ENCODE measurements around the gene BCL11B. TPM values are rescaled to one million over a fixed set of nuclear protein-coding genes. Genes with fewer than 3 reads are reported as not detected.

BCL11B gene
- total and polyA plus RNA-seq, 2 donors (not counting 1 experiment from before 2014, with no cell fraction given) = under 0.01 TPM; not detected in 1

DNA sequence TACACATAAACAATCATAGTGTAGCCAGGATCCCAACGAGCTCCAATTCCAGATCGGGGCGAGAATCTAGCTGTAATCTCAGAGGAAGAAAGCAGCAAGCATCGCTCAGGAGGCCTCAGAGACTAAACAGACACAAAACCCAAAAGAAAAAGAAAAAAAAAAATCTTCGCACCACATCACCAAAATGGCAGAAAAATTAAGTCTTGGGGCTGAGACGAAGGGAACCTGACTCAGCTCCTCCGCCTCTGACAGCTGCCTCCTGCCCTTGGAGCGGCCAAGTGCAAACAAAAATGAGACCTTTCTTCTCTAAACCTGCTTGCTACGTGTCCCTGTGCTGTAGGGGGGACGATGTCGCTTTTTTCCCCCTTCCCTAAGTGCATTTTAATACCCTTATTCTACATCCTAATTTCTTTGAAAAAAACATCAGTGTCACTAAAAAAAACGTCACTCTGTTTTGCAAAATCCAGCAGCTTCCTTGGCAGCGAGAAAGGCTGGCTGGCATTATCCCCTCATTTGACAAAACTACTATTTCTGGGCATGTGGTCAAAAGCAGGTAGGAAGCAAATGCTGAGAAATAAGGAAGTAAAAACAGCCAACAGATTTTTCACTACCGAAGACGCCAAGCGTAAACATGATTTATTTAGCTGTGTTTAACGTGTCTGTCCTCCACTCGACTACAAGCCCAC lies 30.5 kb downstream of the BCL11B start:
- no peak overlapping the region for H3K4me2 ChIP-seq (ENCODE audit: extremely low read depth, insufficient read depth, low read length)
- H2AFZ ChIP-seq (ENCODE audit: low read length) = no peak overlapping the region
- H3K27ac ChIP-seq (ENCODE audit: insufficient read depth, low read length) = no peak overlapping the region
- H3K4me1 ChIP-seq (ENCODE audit: control insufficient read depth, extremely low read depth, insufficient read depth, low read length) = no peaks in the 10 kb centered on the region
- H3K27me3 ChIP-seq (ENCODE audit: control insufficient read depth, insufficient read depth, low read length) = no peaks in the 10 kb centered on the region
- DNase-seq (ENCODE audit: low read depth in 2 of 2) = no peak
- H3K9ac ChIP-seq (ENCODE audit: insufficient read depth, low read length) = no peak overlapping the region
- H3K4me3 ChIP-seq (replicated peaks in 1 of 4; ENCODE audit: control extremely low read depth in 1 of 4, insufficient read depth in 1 of 4, low read depth in 3 of 4, low read length in 4 of 4) = no peak overlapping the region
- H4K20me1 ChIP-seq (ENCODE audit: control insufficient read depth, extremely low read depth, insufficient read depth, low read length) = no peaks in the 10 kb centered on the region
- H3K9me3 ChIP-seq (ENCODE audit: control insufficient read depth, insufficient read depth, low read depth, low read length) = no peaks in the 10 kb centered on the region
- no peaks in the 10 kb centered on the region for H3K36me3 ChIP-seq (ENCODE audit: control insufficient read depth, insufficient read depth, low read length)
- no peaks in the 10 kb centered on the region for H3K79me2 ChIP-seq (ENCODE audit: control insufficient read depth, insufficient read depth, low read length)
- TF ChIP-seq, protein P1, sequence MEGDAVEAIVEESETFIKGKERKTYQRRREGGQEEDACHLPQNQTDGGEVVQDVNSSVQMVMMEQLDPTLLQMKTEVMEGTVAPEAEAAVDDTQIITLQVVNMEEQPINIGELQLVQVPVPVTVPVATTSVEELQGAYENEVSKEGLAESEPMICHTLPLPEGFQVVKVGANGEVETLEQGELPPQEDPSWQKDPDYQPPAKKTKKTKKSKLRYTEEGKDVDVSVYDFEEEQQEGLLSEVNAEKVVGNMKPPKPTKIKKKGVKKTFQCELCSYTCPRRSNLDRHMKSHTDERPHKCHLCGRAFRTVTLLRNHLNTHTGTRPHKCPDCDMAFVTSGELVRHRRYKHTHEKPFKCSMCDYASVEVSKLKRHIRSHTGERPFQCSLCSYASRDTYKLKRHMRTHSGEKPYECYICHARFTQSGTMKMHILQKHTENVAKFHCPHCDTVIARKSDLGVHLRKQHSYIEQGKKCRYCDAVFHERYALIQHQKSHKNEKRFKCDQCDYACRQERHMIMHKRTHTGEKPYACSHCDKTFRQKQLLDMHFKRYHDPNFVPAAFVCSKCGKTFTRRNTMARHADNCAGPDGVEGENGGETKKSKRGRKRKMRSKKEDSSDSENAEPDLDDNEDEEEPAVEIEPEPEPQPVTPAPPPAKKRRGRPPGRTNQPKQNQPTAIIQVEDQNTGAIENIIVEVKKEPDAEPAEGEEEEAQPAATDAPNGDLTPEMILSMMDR (conservative IDR thresholded peaks at IDR 0.05 in 1 of 2, IDR thresholded peaks at IDR 0.05 in 1 of 2; ENCODE audit: low read depth in 1 of 2, low read length in 2 of 2) = no peak
- TF ChIP-seq EZH2 (IDR thresholded peaks at IDR 0.05; ENCODE audit: low read length, missing control alignments) = no peak

DNA sequence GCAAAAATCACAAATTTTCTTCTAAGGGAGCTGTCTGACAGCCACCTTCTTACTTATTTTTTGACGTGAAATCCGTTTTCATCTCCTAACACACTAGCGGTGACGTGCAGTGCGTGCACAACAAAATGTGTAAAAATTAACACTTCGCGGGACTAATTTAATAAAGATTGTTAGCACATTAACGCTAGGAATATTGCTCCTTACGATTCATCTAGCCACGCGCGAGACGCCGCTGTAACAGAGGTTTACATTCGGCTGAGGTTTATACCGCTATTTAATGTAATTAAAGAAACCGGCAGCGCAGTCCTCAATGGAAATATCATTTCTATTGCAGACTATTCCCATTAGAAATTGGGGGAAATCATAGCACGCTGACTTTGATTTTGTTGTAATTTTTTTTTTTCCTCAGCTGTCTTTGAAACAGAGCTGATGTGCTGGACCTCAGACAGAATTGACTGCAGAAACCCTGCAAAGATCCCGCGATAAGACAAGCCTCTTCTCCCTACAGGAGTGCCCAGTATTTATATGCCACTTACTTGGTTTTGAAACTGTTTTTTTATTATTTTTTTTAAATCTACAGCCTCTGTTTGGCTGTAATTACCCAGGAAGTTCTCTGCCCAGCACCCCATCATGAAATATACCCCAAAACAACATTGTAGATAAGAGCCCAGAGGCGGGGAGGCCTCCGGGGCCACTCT lies 31.2 kb downstream of the BCL11B start:
- TF ChIP-seq, protein P1 (conservative IDR thresholded peaks at IDR 0.05 in 1 of 2, IDR thresholded peaks at IDR 0.05 in 1 of 2; ENCODE audit: low read depth in 1 of 2, low read length in 2 of 2) = no peak
- no peak for TF ChIP-seq EZH2 (IDR thresholded peaks at IDR 0.05; ENCODE audit: low read length, missing control alignments)
- Histone ChIP-seq H3K27me3 (ENCODE audit: control insufficient read depth, insufficient read depth, low read length) (no peaks in the 10 kb centered on the region), H4K20me1 (ENCODE audit: control insufficient read depth, extremely low read depth, insufficient read depth, low read length) (no peaks in the 10 kb centered on the region), H3K9ac (ENCODE audit: insufficient read depth, low read length) (no peak overlapping the region), H2AFZ (ENCODE audit: low read length) (no peak overlapping the region), H3K36me3 (ENCODE audit: control insufficient read depth, insufficient read depth, low read length) (no peaks in the 10 kb centered on the region), H3K27ac (ENCODE audit: insufficient read depth, low read length) (no peak overlapping the region), H3K4me3 (replicated peaks in 1 of 4; ENCODE audit: control extremely low read depth in 1 of 4, insufficient read depth in 1 of 4, low read depth in 3 of 4, low read length in 4 of 4) (no peak overlapping the region), H3K4me2 (ENCODE audit: extremely low read depth, insufficient read depth, low read length) (no peak overlapping the region), H3K4me1 (ENCODE audit: control insufficient read depth, extremely low read depth, insufficient read depth, low read length) (no peaks in the 10 kb centered on the region), H3K9me3 (ENCODE audit: control insufficient read depth, insufficient read depth, low read depth, low read length) (no peaks in the 10 kb centered on the region), H3K79me2 (ENCODE audit: control insufficient read depth, insufficient read depth, low read length) (no peaks in the 10 kb centered on the region)
- DNase-seq (ENCODE audit: low read depth in 2 of 2) = no peak

DNA sequence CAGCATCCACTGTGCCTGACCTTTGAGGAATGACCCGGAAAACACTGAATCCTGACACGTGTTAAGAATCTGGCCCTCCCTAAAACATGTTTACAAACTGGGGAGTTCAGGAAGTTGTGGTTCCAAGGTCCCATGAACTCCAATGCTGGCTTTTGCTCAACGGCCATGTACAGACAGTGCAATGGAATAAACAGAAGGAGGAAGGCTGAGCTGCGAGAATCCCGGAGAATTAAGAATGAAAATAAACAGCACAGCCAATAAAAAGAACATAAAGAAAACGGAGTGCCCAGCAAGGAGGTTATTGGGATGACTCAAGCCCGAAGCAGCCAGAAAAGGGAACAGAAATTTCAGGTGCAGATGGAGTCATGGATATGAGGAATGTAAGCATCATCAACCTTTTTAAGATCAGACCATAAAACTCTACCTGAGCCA lies 32.3 kb downstream of the BCL11B start:
- Histone ChIP-seq H3K4me2 (ENCODE audit: extremely low read depth, insufficient read depth, low read length) (no peak overlapping the region), H3K4me3 (replicated peaks in 1 of 4; ENCODE audit: control extremely low read depth in 1 of 4, insufficient read depth in 1 of 4, low read depth in 3 of 4, low read length in 4 of 4) (no peak overlapping the region), H4K20me1 (ENCODE audit: control insufficient read depth, extremely low read depth, insufficient read depth, low read length) (no peaks in the 10 kb centered on the region), H3K79me2 (ENCODE audit: control insufficient read depth, insufficient read depth, low read length) (no peaks in the 10 kb centered on the region), H3K9ac (ENCODE audit: insufficient read depth, low read length) (no peak overlapping the region), H3K36me3 (ENCODE audit: control insufficient read depth, insufficient read depth, low read length) (no peaks in the 10 kb centered on the region), H3K4me1 (ENCODE audit: control insufficient read depth, extremely low read depth, insufficient read depth, low read length) (no peaks in the 10 kb centered on the region), H3K27ac (ENCODE audit: insufficient read depth, low read length) (no peak overlapping the region), H3K27me3 (ENCODE audit: control insufficient read depth, insufficient read depth, low read length) (no peaks in the 10 kb centered on the region), H3K9me3 (ENCODE audit: control insufficient read depth, insufficient read depth, low read depth, low read length) (no peaks in the 10 kb centered on the region), H2AFZ (ENCODE audit: low read length) (no peak overlapping the region)
- TF ChIP-seq, protein P1 (conservative IDR thresholded peaks at IDR 0.05 in 1 of 2, IDR thresholded peaks at IDR 0.05 in 1 of 2; ENCODE audit: low read depth in 1 of 2, low read length in 2 of 2) = no peak
- TF ChIP-seq EZH2 (IDR thresholded peaks at IDR 0.05; ENCODE audit: low read length, missing control alignments) = no peak
- no peak for DNase-seq (ENCODE audit: low read depth in 2 of 2)
